Gastrocnemius medialis (tissue), 4 donors: ENCODE data around the gene ATG9B. TPM values are rescaled to one million over a fixed set of nuclear protein-coding genes. Genes with fewer than 3 reads are reported as not detected.
A peak's percentile ranks its signal among the peaks of the same experiment; 100 is the strongest.

ENCODE experiments used
- ATAC-seq, 2 donors: fragments of 150-250 bp; one replicate each; pipeline ENCODE4 v1.9.1; 2016
- DNase-seq, 2 donors: peaks; one replicate each; pipeline ENCODE4 v3.0.0-alpha.2; 2019
- H3K27ac ChIP-seq, 4 donors: fragments of 200-600 bp; sonication (generic); 1 replicate in 1 of 4; 2 replicates in 3 of 4; pipeline ENCODE4 v1.5.1; 2016 to 2018; ENCODE audit warnings: mild to moderate bottlenecking in 2 of 4, moderate library complexity in 1 of 4
- H3K27me3 ChIP-seq, 3 donors: fragments of 200-600 bp; sonication (generic) in 2 of 3; 1 replicate in 1 of 3; 2 replicates in 2 of 3; pipeline versions ENCODE4 v1.5.1 to v1.6.0; 2016 to 2019; ENCODE audit warnings: mild to moderate bottlenecking in 1 of 3, moderate library complexity in 1 of 3
- H3K36me3 ChIP-seq, 2 donors: fragments of 200-600 bp; sonication (generic) in 1 of 2; one replicate each; pipeline ENCODE4 v1.5.1; 2017 to 2018
- H3K4me1 ChIP-seq, 2 donors: fragments of 200-600 bp; sonication (generic) in 1 of 2; one replicate each; pipeline ENCODE4 v1.5.1; 2016 to 2017; ENCODE audit warnings: mild to moderate bottlenecking in 2 of 2
- H3K4me3 ChIP-seq, 4 donors: fragments of 200-600 bp; sonication (generic) in 3 of 4; 1 replicate in 1 of 4; 2 replicates in 3 of 4; pipeline ENCODE4 v1.5.1; 2016 to 2019; ENCODE audit warnings: mild to moderate bottlenecking in 2 of 4
- H3K9me3 ChIP-seq, 3 donors: fragments of 200-600 bp; sonication (generic) in 2 of 3; 1 replicate in 1 of 3; 2 replicates in 2 of 3; pipeline ENCODE4 v1.5.1; 2016 to 2019
- POLR2A ChIP-seq, 2 donors: fragments of 450-650 bp; IDR thresholded peaks; one replicate each; pipeline ENCODE4 v1.6.1; 2017; ENCODE audit warnings: antibody characterized with exemption in 2 of 2, mild to moderate bottlenecking in 2 of 2, moderate library complexity in 2 of 2
- in situ Hi-C, 4 donors: fragments of 200-750 bp; cut with MboI; loops; one replicate each; pipeline versions ENCODE4 v1.15.0 to v1.8.0; 2017; ENCODE audit warnings: low sequenced_read_pairs in 4 of 4
- intact Hi-C: fragments of 100-400 bp; cut with DNase I; formaldehyde crosslinking; loops from one replicate; pipeline ENCODE4 v1.15.1; 2023; ENCODE audit warnings: low total_unique reads
- total RNA-seq, 4 donors: library from RNA; depleted of rRNA; stranded (reverse); fragments of >200 nt; gene quantifications; one replicate each; pipeline versions ENCODE4 v1.1.0 to v1.2.3, GENCODE V29; 2016
- TF ChIP-seq, protein P1 (sequence below), 5 experiments: fragments of 450-650 bp in 3 of 5; fragments of 200-600 bp in 2 of 5; sonication (generic) in 2 of 5; IDR thresholded peaks in 4 of 5; conservative IDR thresholded peaks in 1 of 5; 1 replicate in 4 of 5; 2 replicates in 1 of 5; pipeline ENCODE4 v1.5.1; 2016 to 2019; ENCODE audit warnings: antibody characterized with exemption in 5 of 5, mild to moderate bottlenecking in 3 of 5, moderate library complexity in 3 of 5

Gene ATG9B
- total RNA-seq, 4 donors from 2014 or later = 0.31 TPM; not detected in 3

DNA sequence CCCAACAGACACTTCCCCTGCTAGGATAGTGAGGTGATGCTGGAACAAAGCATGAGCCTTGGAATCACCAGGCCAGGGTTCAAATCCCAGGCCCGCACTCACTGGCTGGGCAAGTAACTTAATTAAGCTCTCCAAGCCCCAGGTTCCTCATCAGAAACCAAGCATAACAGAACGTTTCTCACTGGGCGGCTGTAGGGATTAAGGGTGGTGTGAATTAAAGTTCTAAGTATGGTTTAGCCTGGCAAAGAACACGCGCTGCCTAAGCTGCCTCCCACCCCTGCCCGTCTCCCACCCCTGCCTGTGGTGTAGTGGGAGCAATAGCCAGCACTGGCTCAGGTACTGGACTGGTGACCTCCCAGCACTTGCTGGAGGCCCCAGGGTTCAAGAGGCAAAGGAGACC, 40.7 kb upstream of the ATG9B start:
- peaks cover 8 to 26% of the 10 kb centered on the region in 2 donors for H3K4me1 ChIP-seq
- H3K9me3 ChIP-seq = no peaks in the 10 kb centered on the region
- peaks cover 0 to 49% of the 10 kb centered on the region in 2 donors for H3K36me3 ChIP-seq
- in situ Hi-C loops = no loop called here
- ATAC-seq (no peak), DNase-seq (no peak)
- H3K27ac ChIP-seq = no peak overlapping the region
- no peak overlapping the region for H3K4me3 ChIP-seq
- TF ChIP-seq, protein P1, sequence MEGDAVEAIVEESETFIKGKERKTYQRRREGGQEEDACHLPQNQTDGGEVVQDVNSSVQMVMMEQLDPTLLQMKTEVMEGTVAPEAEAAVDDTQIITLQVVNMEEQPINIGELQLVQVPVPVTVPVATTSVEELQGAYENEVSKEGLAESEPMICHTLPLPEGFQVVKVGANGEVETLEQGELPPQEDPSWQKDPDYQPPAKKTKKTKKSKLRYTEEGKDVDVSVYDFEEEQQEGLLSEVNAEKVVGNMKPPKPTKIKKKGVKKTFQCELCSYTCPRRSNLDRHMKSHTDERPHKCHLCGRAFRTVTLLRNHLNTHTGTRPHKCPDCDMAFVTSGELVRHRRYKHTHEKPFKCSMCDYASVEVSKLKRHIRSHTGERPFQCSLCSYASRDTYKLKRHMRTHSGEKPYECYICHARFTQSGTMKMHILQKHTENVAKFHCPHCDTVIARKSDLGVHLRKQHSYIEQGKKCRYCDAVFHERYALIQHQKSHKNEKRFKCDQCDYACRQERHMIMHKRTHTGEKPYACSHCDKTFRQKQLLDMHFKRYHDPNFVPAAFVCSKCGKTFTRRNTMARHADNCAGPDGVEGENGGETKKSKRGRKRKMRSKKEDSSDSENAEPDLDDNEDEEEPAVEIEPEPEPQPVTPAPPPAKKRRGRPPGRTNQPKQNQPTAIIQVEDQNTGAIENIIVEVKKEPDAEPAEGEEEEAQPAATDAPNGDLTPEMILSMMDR (IDR thresholded peaks at IDR 0.05 in 4 of 5, conservative IDR thresholded peaks at IDR 0.05 in 1 of 5) = no peak
- TF ChIP-seq POLR2A (IDR thresholded peaks at IDR 0.05) = no peak
- H3K27me3 ChIP-seq = no peaks in the 10 kb centered on the region
- intact Hi-C loops = no loop called here

GRCh38 chr7:151064454-151064853, 40.2 kb upstream of the ATG9B start:
- ATAC-seq = no peak

GRCh38 chr7:151063212-151063561, 38.9 kb upstream of the ATG9B start:
- H3K9me3 ChIP-seq = no peaks in the 10 kb centered on the region
- TF ChIP-seq, protein P1 (IDR thresholded peaks at IDR 0.05 in 4 of 5, conservative IDR thresholded peaks at IDR 0.05 in 1 of 5) = no peak
- H3K4me1 ChIP-seq = peaks cover 13 to 35% of the 10 kb centered on the region in 2 donors
- intact Hi-C loops (no loop called here), in situ Hi-C loops (no loop called here)
- peak overlapping the region in 2 of 4 donors; percentile 29 to 35 for H3K4me3 ChIP-seq
- H3K36me3 ChIP-seq = peaks cover 0 to 36% of the 10 kb centered on the region in 2 donors
- DNase-seq = peak in 1 of 2 donors; percentile 65
- no peaks in the 10 kb centered on the region for H3K27me3 ChIP-seq
- H3K27ac ChIP-seq = peak overlapping the region; percentile 54 to 76 (median 71)
- peak; percentile 23 to 27 for ATAC-seq

More at GRCh38 chr7:151064454-151064853, 40.2 kb upstream of the ATG9B start:
- TF ChIP-seq, protein P1 (IDR thresholded peaks at IDR 0.05 in 4 of 5, conservative IDR thresholded peaks at IDR 0.05 in 1 of 5) = no peak
- no peak for TF ChIP-seq POLR2A (IDR thresholded peaks at IDR 0.05)
- Histone ChIP-seq H3K27ac (no peak overlapping the region), H3K27me3 (no peaks in the 10 kb centered on the region), H3K36me3 (peaks cover 0 to 43% of the 10 kb centered on the region in 2 donors), H3K4me1 (peaks cover 8 to 27% of the 10 kb centered on the region in 2 donors), H3K9me3 (no peaks in the 10 kb centered on the region), H3K4me3 (no peak overlapping the region)
- intact Hi-C loops = no loop called here
- in situ Hi-C loops = no loop called here
- no peak for DNase-seq

DNA sequence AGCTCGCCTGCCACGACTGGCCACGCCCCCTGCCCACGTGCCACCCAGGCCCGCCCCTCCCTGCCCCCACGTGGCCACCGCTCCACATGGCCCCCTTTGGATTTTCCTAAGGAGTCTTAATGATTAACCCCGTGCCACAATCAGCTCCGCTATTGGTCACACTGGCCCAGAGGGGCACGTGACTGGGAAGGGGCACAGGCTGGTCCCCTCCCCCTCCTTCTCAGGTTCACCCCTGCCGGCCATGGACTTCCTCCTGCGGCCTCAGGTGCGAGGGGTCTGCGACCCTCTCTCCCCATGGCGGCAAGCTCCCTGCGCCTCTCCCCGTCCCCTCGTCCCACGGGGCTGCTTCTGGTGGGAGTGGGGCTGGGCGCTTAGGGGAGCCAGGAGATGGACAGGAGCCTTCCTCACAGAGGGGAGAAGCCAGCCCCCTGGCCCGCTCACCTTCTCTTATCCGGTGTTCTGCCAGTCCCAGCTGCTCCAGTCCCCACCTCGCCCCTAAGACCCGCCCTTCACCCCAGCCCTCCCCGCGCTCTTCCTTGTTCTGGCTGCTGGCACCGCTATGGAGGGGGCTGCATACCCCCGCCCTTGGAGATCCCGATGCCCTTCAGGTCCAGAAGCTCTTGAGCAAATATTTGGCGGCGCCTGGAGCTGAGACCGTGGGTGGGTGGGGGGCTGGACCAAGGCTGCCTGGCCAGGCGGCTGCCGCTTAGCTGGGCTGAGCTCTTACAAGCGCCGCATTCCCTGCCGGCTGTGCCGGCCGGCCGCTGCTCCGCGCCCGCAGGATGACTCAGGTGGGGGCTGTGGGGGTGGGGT, 38.3 kb upstream of the ATG9B start:
- H3K36me3 ChIP-seq = peaks cover 0 to 31% of the 10 kb centered on the region in 2 donors
- peaks cover 13 to 36% of the 10 kb centered on the region in 2 donors for H3K4me1 ChIP-seq
- H3K9me3 ChIP-seq = no peaks in the 10 kb centered on the region
- peak overlapping the region in 2 of 4 donors; percentile 29 to 35 for H3K4me3 ChIP-seq
- intact Hi-C loops = no loop called here
- TF ChIP-seq, protein P1 (IDR thresholded peaks at IDR 0.05 in 4 of 5, conservative IDR thresholded peaks at IDR 0.05 in 1 of 5) = no peak
- no peak for TF ChIP-seq POLR2A (IDR thresholded peaks at IDR 0.05)
- DNase-seq (no peak), ATAC-seq (no peak)
- in situ Hi-C loops = no loop called here
- peak overlapping the region; percentile 54 to 76 (median 71) for H3K27ac ChIP-seq
- H3K27me3 ChIP-seq = no peaks in the 10 kb centered on the region
